MM.1S (cell line): ENCODE data around the gene PHETA2.
"Not testable (repeated sequence)": the region's sequence is repeated elsewhere in the genome, so short reads cannot be mapped to it uniquely, and the experiment has no call there.

Experiments used
- CTCF ChIP-seq: fragments of 300-600 bp; sonication (generic); IDR thresholded peaks from 2 replicates; pipeline ENCODE4 v1.5.1; 2016; ENCODE audit warnings: antibody characterized with exemption, low read length, mixed read lengths
- EZH2 ChIP-seq: fragments of 300-600 bp; sonication (generic); optimal IDR thresholded peaks from 2 replicates; pipeline ENCODE3; 2017; ENCODE audit warnings: low read depth, mild to moderate bottlenecking, antibody characterized with exemption, low read length, mixed read lengths
- EZH2phosphoT487 ChIP-seq: fragments of 300-600 bp; sonication (generic); IDR thresholded peaks from 2 replicates; pipeline ENCODE4 v1.6.1; 2018; ENCODE audit warnings: antibody characterized with exemption, low read length

GRCh38 chr22:42112793-42113192 is 38.7 kb downstream of the PHETA2 start:
- TF ChIP-seq CTCF, result peak; percentile 12; the same call in 1 of the 2 replicates
- TF ChIP-seq EZH2, EZH2phosphoT487: not testable (repeated sequence)
